Stimulated activated CD4-positive, alpha-beta T cell treated with anti-CD3 and anti-CD28 coated beads, Interleukin-2, amount 100 ng/mL, for 48 hours (primary cell): ENCODE data around the gene ABCC6.
"Not testable (repeated sequence)": the region's sequence is repeated elsewhere in the genome, so short reads cannot be mapped to it uniquely, and the experiment has no call there.

ENCODE experiments used
- DNase-seq, 2 donors: peaks; one replicate each; pipeline ENCODE4 v3.0.0-alpha.2; 2020

ABCC6 gene

GRCh38 chr16:16186820-16187219 lies 36.5 kb downstream of the ABCC6 start:
- no peak for DNase-seq

- DNase-seq = no peak
Measured at GRCh38 chr16:16185095-16185494, 38.2 kb downstream of the ABCC6 start.

GRCh38 chr16:16184594-16184993 lies 38.7 kb downstream of the ABCC6 start:
- no peak for DNase-seq

GRCh38 chr16:16183562-16183961 lies 39.7 kb downstream of the ABCC6 start:
- no peak for DNase-seq

- DNase-seq = no peak
Measured at GRCh38 chr16:16182918-16183317, 40.4 kb downstream of the ABCC6 start.

GRCh38 chr16:16181748-16182147 lies 41.5 kb downstream of the ABCC6 start:
- not testable (repeated sequence) for DNase-seq

GRCh38 chr16:16178455-16179162 lies 44.7 kb downstream of the ABCC6 start:
- DNase-seq = no peak

- DNase-seq = no peak
Measured at GRCh38 chr16:16176328-16176727, 47.0 kb downstream of the ABCC6 start.

- no peak for DNase-seq
Measured at GRCh38 chr16:16175296-16175695, 48.0 kb downstream of the ABCC6 start.

GRCh38 chr16:16172991-16173390 lies 50.3 kb downstream of the ABCC6 start:
- no peak for DNase-seq

- DNase-seq = no peak
Measured at GRCh38 chr16:16171332-16171919, 51.9 kb downstream of the ABCC6 start.

- DNase-seq = no peak
Measured at GRCh38 chr16:16169615-16170014, 53.7 kb downstream of the ABCC6 start.

GRCh38 chr16:16168431-16168830 lies 54.9 kb downstream of the ABCC6 start:
- no peak for DNase-seq

GRCh38 chr16:16167927-16168326 lies 55.4 kb downstream of the ABCC6 start:
- no peak for DNase-seq

GRCh38 chr16:16166949-16167348 lies 56.3 kb downstream of the ABCC6 start:
- no peak for DNase-seq

GRCh38 chr16:16166085-16166484 lies 57.2 kb downstream of the ABCC6 start:
- no peak for DNase-seq

- no peak for DNase-seq
Measured at GRCh38 chr16:16164243-16164642, 59.1 kb downstream of the ABCC6 start.

GRCh38 chr16:16163571-16163970 lies 59.7 kb downstream of the ABCC6 start:
- DNase-seq = no peak

GRCh38 chr16:16163109-16163508 lies 60.2 kb downstream of the ABCC6 start:
- DNase-seq = no peak

GRCh38 chr16:16162591-16162990 lies 60.7 kb downstream of the ABCC6 start:
- DNase-seq = no peak

GRCh38 chr16:16161840-16162239 lies 61.5 kb downstream of the ABCC6 start:
- not testable (repeated sequence) for DNase-seq

- no peak for DNase-seq
Measured at GRCh38 chr16:16161319-16161718, 62.0 kb downstream of the ABCC6 start.

GRCh38 chr16:16159662-16160061 lies 63.6 kb downstream of the ABCC6 start:
- DNase-seq = no peak

GRCh38 chr16:16158741-16159374 lies 64.4 kb downstream of the ABCC6 start:
- no peak for DNase-seq
